NCI-H2196 (cell line): ENCODE data around the gene PIGK.

Source experiments
- DNase-seq: peaks from one replicate; lab custom pipeline; 2025; ENCODE audit not compliant: unreplicated experiment; lab: John Stamatoyannopoulos, UW

Gene PIGK

DNA sequence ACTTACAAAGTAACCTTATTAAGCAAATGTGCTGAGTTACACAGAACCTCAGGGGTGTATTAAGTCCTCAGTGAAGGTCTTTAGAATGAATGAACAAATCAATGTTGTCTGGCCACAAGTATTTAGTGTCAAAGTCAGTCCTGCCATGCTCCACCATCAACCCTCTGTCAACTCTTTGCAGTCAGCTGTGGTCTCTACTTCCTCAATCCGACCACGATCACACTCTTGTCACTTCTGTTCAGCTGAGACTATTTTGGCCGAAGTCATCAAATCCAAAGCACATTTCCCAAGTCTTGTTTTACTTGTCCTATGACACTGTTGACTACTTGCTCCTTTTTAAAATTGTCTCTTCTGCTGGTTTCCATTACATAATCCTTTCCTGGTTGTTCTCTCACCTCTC, 178.4 kb downstream of the PIGK start:
- DNase-seq, result no peak

GRCh38 chr1:77039739-77040138, 179.5 kb downstream of the PIGK start:
- DNase-seq, result no peak

DNA sequence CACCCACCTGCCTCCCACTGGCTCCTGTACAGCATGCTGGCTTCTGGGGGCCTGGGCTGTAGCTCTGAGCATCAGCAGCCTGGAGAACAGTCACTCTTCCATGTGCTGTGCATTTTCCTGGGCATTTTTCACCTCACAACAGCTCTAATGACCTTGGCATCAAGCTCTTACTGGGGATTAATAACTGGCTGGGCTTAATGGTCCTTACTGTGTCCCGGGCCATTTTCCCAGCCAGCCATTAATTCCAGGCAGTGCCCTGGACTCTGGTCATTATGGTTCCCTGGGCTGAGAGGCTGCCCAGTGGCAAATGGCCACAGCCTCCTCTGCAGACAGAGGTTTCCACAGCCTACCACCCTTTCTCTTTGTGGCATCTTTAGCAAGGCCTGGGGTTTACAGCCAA, 180.1 kb downstream of the PIGK start:
- no peak for DNase-seq
